AG10803 (cell line): Measurements from ENCODE around the gene AARS2.

ENCODE experiments used
- DNase-seq: peaks from one replicate; pipeline ENCODE4 v3.0.0; 2010; ENCODE audit warnings: low read depth
- H3K4me3 ChIP-seq: 2 replicates; pipeline ENCODE4 v1.5.1; 2011; ENCODE audit warnings: mild to moderate bottlenecking, low read length, control low read depth
- TF ChIP-seq, protein P1 (sequence below): conservative IDR thresholded peaks from 2 replicates; pipeline ENCODE4 v1.5.1; 2011; ENCODE audit warnings: mild to moderate bottlenecking, low read length, control low read depth, inconsistent platforms

The AARS2 gene

DNA sequence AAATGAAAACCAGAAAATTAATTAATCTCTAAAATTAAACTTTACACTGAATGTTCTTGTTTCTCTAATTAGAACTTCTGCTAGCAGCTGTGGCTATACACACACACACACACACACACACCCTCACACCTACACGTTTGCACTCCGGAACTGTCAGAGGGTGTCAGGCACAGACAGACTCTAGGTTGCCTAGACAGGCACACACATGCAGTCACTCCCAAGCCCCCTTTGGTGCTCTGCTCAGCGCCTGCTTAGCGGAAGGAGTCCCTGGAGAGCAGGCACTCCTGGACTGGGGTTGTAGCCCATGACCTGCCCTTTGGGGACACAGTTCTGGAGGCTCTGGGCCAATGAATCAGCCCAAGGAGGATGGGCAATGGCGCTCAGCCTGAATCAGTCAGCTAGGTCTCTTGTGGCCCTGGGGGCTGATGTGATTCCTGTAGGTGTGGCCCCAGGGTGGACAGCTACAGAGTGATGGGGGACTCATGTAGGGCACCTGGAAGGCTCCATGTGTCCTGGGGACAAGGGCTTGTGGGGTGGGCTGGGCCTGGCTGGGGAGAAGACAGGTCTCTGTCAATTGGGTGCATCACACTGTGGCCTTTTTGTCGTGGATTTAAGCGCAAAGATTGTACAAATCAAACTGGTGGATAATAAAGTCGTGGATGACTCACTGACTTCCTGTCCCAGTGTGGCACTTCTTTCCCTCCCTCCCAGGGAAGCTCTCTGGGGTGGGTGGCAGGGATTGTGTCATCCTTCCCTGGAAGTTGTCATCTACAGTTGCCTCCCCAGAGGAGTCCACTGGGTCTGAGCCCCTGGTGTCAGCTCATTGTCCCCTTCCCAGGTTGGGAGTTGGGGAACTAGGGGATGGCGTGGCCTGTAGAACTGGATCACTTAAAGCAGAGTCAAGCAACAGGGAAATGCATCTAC lies 34.1 kb downstream of the AARS2 start:
- DNase-seq: no peak

DNA sequence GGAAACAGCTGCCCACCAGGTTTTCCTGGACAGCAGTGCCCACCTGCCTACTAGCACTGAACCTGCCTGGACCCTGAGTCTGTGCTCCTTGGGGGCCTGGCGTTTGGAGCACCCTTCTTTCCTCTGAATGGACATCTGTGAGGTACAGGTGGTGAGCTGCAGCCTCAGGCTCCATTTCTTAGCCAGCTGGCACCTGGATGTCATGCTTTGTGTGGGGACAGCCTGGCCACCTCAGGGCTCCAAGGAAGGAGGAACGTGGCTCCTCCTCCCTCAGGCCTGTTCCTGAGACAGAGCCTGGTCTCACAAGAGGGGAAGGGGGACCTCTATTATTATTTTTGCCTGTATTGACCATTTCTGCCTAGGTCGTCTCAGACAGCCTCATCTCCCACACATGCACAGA lies 34.8 kb downstream of the AARS2 start:
- no peak overlapping the region for H3K4me3 ChIP-seq
- no peak for DNase-seq
- TF ChIP-seq, protein P1, sequence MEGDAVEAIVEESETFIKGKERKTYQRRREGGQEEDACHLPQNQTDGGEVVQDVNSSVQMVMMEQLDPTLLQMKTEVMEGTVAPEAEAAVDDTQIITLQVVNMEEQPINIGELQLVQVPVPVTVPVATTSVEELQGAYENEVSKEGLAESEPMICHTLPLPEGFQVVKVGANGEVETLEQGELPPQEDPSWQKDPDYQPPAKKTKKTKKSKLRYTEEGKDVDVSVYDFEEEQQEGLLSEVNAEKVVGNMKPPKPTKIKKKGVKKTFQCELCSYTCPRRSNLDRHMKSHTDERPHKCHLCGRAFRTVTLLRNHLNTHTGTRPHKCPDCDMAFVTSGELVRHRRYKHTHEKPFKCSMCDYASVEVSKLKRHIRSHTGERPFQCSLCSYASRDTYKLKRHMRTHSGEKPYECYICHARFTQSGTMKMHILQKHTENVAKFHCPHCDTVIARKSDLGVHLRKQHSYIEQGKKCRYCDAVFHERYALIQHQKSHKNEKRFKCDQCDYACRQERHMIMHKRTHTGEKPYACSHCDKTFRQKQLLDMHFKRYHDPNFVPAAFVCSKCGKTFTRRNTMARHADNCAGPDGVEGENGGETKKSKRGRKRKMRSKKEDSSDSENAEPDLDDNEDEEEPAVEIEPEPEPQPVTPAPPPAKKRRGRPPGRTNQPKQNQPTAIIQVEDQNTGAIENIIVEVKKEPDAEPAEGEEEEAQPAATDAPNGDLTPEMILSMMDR: no peak

More for the DNA sequence above, 34.1 kb downstream of the AARS2 start:
- TF ChIP-seq, protein P1: no peak
- H3K4me3 ChIP-seq: no peak overlapping the region

DNA sequence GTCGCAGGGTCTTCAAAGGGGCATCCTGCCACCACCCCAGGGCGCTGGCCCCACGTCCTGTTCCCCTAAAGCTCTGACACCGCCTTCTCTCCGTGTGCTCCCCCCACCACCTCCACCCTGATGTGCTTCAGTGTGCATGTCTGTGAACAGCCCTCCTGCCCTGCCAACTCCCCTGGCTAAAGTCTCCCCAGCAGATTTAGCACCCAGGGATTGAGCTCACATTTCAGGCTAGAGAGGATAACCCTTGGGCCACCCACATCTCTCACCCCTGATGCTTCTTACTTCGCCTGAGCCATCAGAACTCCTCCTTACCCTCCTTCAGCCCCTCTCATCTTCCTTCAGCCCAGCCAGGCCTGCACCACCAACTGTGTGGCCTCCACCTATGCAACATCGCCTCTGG lies 35.4 kb downstream of the AARS2 start:
- no peak for DNase-seq
- H3K4me3 ChIP-seq: no peak overlapping the region
- TF ChIP-seq, protein P1: no peak

DNA sequence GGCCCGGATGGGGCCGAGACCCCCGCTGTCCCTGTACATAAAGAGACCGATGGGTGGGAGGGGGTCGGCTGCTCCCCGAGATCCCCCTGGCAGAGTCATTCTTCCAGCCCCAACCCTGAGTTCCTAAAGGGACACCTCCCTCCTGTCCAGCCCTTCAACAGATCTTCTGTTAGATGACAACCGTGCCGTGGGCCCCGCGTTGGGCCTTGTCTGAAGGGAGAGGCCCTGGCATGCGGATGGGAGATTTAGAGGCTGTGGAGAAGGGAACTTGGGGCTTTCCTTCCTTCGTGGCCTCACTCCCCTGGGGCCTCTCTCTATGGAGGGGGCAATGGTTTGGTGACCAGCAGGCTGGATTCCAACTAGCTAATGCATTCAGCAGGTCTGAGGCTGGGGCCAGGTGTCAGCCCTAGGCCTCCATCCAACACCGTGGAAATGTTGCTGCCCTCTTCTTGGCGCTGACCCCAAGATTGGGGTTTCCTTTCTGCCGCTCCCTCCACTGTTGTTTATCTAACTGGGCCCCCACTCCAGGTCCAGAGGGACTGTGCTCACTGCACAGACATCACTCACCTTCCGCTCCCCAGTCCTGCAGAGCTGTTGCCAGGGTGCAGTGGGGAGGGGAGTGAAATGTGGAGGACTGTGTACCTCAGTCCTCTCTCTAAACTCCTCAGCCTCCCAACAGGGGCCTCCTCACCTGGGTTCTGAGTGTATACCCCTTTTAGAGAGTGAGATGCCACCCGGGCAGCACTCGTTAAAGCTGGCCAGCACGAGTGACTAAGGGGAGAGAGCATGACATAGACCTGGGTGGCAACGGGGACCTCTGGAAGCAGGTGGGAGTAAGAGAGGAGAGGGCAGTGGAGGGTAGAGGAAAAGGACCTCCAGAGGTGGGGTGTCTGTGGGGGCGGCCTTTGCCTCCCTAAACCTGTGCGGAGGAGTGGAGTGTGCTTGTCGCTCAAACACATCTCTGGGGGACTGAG lies 36.2 kb downstream of the AARS2 start:
- no peak for DNase-seq
- H3K4me3 ChIP-seq: no peak overlapping the region
- TF ChIP-seq, protein P1: no peak

DNA sequence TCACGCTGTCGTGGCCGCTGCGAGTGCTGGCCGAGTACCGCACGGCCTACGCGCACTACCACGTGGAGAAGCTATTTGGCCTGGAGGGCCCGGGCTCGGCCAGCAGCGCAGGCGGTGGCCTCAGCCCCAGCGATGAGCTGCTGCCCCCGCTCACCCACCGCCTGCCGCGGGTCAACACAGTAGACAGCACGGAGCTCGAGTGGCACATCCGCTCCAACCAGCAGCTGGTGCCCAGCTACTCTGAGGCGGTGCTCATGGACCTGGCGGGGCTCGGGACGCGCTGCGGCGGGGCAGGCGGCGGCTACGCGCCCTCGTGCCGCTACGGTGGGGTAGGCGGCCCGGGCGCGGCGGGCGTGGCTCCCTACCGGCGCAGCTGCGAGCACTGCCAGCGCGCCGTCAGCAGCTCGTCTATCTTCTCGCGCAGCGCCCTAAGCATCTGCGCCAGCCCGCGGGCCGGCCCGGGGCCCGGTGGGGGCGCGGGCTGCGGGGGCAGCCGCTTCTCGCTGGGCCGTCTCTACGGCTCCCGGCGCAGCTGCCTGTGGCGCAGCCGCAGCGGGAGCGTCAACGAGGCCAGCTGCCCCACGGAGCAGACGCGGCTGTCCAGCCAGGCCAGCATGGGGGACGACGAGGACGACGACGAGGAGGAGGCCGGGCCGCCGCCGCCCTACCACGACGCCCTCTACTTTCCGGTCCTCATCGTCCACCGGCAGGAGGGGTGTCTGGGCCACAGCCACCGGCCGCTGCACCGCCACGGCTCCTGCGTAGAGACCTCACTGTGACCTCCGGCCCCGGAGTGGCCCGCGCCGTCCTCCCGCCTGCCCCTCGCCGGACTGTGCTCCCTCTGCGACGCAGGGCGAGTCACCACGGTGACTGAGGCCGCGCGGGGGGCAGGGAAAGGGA lies 37.1 kb downstream of the AARS2 start:
- TF ChIP-seq, protein P1: no peak
- DNase-seq: no peak
- H3K4me3 ChIP-seq: no peak overlapping the region

DNA sequence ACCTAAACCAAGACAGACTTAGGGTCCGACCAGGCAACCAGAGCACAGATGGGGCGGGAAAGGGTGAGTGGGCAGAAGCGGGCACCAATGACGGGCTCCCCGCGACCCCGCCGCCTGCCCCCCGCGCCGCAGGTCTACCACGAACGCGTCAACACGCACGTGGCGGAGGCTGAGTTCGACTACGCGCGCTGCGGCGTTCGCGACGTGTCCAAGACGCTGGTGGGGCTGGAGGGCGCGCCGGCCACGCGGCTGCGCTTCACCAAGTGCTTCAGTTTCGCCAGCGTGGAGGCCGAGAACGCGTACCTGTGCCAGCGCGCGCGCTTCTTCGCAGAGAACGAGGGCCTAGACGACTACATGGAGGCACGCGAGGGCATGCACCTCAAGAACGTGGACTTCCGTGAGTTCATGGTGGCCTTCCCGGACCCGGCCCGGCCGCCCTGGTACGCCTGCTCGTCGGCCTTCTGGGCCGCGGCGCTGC lies 37.8 kb downstream of the AARS2 start:
- no peak for DNase-seq
- no peak overlapping the region for H3K4me3 ChIP-seq
- TF ChIP-seq, protein P1: no peak
